Measurements from ENCODE around the gene ADGRB2.

ADGRB2 gene

DNA sequence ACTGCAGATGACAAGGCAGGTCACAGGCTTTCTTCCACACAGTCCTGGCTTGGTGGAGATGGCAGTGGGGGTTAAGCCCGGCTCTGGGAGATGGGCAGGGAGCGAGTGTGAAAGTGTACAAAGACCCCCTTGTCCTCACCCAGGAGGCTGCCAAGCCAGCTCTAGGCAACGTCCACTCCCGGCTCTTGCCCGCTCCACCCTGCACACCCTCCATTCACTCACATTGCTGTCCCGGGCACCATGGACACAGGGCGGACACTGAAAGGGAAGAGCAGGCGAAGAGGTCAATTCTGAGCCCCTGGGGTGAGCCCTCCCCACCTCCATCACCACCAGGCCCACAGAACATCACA is 69.2 kb downstream of the ADGRB2 start:
- DNase-seq: no peak

- no peak for DNase-seq
Observed at GRCh38 chr1:31694069-31694963, 69.8 kb downstream of the ADGRB2 start.

DNA sequence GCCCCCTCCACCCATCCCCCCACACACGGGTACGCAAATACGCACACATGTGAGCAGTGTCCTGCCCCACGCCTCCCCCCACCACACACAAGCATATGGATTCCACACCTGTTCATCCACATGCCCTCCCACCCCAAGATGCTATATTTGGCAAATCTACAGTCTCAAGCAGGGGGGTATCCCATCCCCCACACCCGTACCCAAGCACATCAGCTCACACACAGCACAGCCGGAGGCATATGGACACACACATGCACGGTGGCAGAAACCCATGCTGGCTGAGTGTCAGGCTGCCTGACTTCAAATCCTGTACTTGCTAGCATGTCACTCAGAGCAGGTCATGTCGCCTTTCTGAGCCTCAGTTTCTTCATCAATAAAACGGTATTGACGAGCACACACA is 70.9 kb downstream of the ADGRB2 start:
- no peak for DNase-seq

DNA sequence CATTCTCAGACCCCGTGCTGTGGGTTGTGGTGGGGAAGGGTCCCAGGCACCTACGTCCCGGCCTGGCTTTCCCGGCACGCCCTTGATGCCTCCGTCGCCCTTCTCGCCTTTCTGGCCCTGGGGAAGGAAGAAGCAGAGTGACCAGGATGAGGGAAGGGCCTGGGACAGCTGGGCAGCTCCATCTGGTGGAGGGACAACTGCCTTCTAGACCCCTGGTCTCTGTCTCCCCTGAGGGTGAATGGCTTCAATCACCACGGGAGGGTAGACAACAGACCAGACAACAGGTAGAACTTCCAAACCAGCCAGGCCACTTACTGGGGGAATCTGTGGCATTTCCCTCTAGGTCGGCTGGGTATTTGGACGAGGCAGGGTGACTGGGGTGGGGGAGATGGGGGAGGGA is 72.2 kb downstream of the ADGRB2 start:
- DNase-seq: no peak

GRCh38 chr1:31691446-31691845 is 72.7 kb downstream of the ADGRB2 start:
- DNase-seq: no peak

GRCh38 chr1:31690921-31691320 is 73.2 kb downstream of the ADGRB2 start:
- no peak for DNase-seq

DNA sequence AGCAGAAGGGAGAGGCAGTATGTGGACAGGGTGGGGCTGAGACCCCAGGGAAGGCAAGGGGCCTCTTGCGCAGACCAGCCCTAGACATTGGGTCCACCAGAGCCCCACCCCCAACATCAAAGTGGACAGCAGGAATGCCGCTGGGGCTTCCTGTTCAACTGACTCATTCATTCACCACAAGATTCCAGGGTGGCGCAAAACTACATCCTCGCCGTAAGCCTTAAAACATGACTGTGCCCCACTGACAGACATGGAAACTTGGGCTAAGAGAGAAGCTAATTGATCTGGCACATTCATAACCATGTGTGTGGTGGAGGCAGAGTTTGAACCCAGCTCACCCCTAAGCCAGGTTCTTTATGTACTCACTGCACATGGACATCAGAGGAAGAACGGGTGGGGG is 74.3 kb downstream of the ADGRB2 start:
- DNase-seq: peak; percentile 70

DNA sequence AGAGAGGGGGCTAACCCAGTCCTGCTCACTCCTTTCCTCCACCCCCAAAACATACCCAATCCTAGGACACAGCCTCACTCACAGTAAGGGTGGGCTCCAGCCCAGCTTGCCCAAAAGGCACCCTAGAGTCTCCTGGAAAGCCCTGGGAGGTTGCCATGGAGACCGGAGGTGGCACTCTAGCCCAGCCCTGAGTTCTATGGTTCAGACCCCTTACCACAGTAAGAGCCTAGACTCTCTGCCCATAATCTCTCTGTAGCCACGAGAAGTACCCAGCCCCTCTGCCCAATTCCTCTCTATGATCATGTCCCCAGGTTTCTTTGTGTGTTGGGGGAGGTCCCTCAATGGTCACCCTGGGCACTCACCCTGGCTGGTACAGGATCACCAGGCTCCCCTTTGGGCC is 74.8 kb downstream of the ADGRB2 start:
- no peak for DNase-seq

DNA sequence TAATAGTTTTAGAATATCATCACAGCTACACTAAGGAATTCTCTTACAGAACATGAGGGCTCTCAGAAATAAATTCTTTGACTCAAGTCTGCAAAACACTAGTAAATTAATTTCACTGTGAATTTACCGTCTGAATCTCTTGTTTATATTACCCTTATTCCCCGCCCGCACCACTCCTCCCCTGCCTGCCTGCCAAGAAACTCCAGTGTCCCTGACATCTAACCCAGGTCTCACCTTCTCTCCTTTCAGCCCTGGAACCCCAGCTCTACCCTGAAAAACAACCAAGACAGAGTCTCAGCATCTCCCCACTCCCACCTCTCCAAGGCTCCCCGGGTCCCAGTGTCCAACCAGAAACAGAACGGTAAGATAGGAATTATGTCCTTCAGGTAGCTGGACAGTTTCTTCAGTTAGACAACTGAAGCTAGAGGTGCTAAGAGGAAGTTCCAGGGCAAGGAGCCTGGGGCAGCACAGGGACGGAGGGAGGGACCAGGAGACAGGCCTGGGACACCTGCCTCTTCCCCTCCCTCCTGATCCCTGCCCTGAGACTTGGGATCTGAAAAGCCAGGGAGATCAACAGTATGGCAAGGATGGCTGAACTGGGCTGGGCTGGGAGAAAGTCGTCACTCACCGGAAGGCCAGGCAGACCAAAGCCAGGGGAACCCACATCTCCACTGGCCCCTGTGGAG is 75.8 kb downstream of the ADGRB2 start:
- DNase-seq: no peak

- no peak for DNase-seq
Observed at GRCh38 chr1:31687601-31688000, 76.5 kb downstream of the ADGRB2 start.

DNA sequence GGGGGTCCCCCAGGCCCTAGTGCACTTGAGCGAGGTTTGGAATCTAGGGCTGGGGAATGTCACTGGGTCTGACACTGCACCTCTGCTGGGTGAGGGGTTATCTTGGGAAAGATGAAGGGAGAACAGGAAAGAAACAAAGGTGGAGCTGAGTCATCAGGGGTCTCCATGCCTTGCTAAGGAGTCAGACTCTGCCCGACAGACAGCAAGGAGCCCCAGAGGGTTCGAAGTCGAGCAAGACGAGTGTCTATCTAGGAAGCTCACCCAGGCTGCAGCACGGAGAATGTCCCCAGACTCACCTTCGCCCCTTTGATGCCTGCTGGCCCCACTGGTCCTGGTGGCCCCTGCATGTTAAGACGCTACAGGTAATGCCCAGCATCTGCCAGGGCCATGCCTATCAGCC is 78.3 kb downstream of the ADGRB2 start:
- DNase-seq: no peak

DNA sequence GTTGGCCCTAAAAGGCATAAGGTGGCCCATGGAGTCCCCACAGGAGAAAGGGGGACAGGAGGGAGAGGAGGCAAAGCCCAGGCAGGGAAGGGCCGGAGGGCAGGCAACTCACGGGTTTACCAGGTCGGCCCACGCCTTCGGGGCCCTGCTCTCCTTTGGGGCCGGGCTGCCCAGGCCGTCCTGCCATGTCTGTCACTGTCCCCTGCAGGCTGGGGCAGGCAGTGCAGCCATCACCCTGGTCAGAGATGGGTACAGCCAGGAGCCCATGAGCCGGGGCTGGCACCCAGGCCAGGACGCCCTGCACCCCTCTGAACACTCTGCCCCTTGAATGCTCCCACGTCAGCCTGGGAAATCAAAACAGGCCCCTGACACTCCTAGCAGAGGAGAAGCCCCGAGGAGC is 80.1 kb downstream of the ADGRB2 start:
- peak; percentile 53 for DNase-seq

- DNase-seq: no peak
Observed at GRCh38 chr1:31681415-31681814, 82.7 kb downstream of the ADGRB2 start.

DNA sequence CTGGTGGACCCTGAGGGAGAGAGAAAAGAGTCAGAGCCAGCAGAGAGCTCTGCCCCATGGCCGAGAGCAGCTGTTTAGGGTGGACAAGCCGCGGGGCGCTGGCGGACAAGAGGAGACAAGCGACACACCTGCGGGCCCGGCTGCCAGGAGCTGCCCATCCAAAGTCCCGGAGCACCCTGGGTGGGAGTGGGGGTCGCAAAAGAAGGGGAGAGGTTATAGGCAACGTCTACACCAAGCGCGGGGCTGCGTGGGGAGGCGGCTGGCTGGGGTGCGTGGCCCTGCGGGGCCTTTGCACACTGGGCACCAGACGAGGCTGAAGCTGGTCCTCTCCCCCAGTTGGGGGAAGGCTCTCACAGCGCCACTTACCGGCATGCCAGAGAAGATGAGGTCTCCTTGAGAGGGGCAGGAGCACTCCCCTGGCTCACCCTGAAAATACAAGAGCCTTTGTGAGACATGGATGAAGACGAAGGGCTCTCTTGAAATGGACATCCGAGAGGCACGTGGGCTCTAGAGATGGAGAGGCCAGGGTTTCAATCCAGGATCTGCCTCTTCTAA is 84.4 kb downstream of the ADGRB2 start:
- no peak for DNase-seq

DNA sequence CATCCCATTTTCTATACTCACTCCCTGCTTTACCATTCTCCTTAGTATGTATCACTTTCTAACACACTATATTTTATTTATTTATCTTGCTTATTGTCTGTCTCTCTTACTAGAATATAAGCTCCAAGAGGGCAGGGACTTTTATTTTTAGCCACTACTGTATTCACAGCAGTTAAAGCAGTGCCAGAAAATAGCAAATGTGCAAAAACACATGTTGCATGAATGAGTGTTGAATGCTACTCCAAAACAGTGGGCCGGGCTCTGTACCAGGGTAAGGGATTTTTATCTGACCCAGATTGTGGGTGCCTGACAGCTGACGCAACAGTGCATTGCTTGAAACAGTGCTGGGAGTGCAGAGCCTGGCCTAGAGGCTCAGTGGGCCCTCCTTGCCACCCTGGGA is 85.0 kb downstream of the ADGRB2 start:
- no peak for DNase-seq

DNA sequence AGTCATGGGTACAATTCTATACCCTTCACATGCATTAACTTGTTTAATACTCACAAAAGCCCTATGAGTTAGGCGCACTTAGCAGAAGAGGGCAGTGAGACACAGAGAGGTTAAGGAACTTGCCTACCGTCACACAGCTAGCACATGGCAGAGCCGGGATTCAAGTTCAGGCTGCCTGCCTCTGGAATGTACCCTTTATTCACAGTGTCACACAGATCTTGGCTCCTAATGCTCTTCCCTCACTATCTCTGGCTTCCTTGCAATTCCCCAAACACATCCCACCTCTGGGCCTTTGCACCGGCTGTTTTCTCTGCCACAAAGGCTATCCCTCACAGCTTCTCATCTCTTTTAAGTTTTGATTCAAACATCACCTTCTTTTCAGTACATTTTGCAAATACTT is 85.5 kb downstream of the ADGRB2 start:
- DNase-seq: no peak

GRCh38 chr1:31677949-31678348 is 86.2 kb downstream of the ADGRB2 start:
- DNase-seq: no peak

DNA sequence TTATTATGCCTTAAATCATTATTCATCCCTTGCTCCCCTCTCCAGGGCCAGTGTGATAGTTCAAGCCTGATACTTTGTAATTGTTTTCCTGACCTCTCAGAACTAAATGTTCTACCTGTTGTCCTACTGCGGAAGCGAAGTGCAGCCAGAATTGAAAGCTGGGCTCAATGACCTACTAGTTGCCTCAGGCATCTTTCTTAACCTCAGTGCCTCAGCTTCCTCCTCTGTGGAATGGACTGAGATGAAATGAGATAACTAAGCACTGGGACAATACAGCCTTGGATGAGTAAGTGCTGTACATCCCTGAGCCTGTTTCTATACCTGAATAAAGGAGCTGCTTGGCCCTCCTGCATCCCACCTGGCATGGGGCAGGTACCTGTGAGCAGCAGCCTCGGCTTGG is 86.7 kb downstream of the ADGRB2 start:
- DNase-seq: no peak
